SK-N-SH (cell line): ENCODE data around the gene MYO15A. TPM values are rescaled to one million over a fixed set of nuclear protein-coding genes. Genes with fewer than 3 reads are reported as not detected.
A peak's percentile ranks its signal among the peaks of the same experiment; 100 is the strongest.

ENCODE experiments used
- CTCF ChIA-PET: fragments of 300-600, 350-600 bp; formaldehyde crosslinking; extraction: SDS; loops from one replicate; lab custom pipeline; 2021; lab: Yijun Ruan, JAX
- POLR2A ChIA-PET: fragments of 350-600 bp; sonication (Branson Sonifier 250); formaldehyde crosslinking; extraction: SDS; loops from one replicate; lab custom pipeline; 2020; ENCODE audit warnings: antibody characterized with exemption, inconsistent platforms; lab: Yijun Ruan, JAX
- DNase-seq: peaks from one replicate; pipeline ENCODE4 v3.0.0; 2012
- H2AFZ ChIP-seq: fragments of 200-600 bp; sonication (generic); 2 replicates; pipeline ENCODE4 v1.8.1; 2016; ENCODE audit warnings: antibody characterized with exemption, mild to moderate bottlenecking, low read depth
- H3F3A ChIP-seq: fragments of 200-600 bp; sonication (generic); replicated peaks from 2 replicates; pipeline ENCODE3; 2016; ENCODE audit warnings: antibody characterized with exemption, mild to moderate bottlenecking; ENCODE audit not compliant: insufficient read depth
- H3K27ac ChIP-seq, 2 experiments: fragments of 200-500 bp in 1 of 2; fragments of 200-600 bp in 1 of 2; sonication (Bioruptor generic) in 1 of 2; sonication (generic), shearing (Covaris generic) in 1 of 2; 2 replicates each; pipeline versions ENCODE4 v1.5.1 to v1.6.1; 2014 to 2016; ENCODE audit warnings: low read depth in 2 of 2, inconsistent platforms in 1 of 2, low read length in 1 of 2, mild to moderate bottlenecking in 1 of 2, mixed read lengths in 1 of 2
- H3K27me3 ChIP-seq: fragments of 200-600 bp; sonication (generic), shearing (Covaris generic); 2 replicates; pipeline ENCODE4 v1.6.1; 2016; ENCODE audit warnings: mixed run types; ENCODE audit not compliant: insufficient read depth
- H3K36me3 ChIP-seq, 2 experiments: fragments of 200-500 bp in 1 of 2; fragments of 200-600 bp in 1 of 2; sonication (Bioruptor generic) in 1 of 2; sonication (generic) in 1 of 2; replicated peaks in 1 of 2; 2 replicates each; pipeline versions ENCODE3 to v1.5.1; 2014 to 2016; ENCODE audit warnings: low read length in 1 of 2, mild to moderate bottlenecking in 1 of 2; ENCODE audit not compliant: insufficient read depth in 2 of 2, control insufficient read depth in 1 of 2
- H3K4me1 ChIP-seq, 2 experiments: fragments of 200-500 bp in 1 of 2; fragments of 200-600 bp in 1 of 2; sonication (Bioruptor generic) in 1 of 2; sonication (generic), shearing (Covaris generic) in 1 of 2; 2 replicates each; pipeline versions ENCODE4 v1.5.1 to v1.6.1; 2014 to 2016; ENCODE audit warnings: low read depth in 1 of 2, low read length in 1 of 2, mixed run types in 1 of 2; ENCODE audit not compliant: insufficient read depth in 2 of 2, control insufficient read depth in 1 of 2
- H3K4me2 ChIP-seq: fragments of 200-600 bp; sonication (generic), shearing (Covaris generic); 2 replicates; pipeline ENCODE4 v1.6.1; 2017; ENCODE audit warnings: mixed run types
- H3K4me3 ChIP-seq, 2 experiments: fragments of 200-500 bp in 1 of 2; fragments of 200-600 bp in 1 of 2; sonication (Bioruptor generic) in 1 of 2; sonication (generic), shearing (Covaris generic) in 1 of 2; 2 replicates each; pipeline versions ENCODE4 v1.5.1 to v1.8.1; 2014 to 2016; ENCODE audit warnings: low read depth in 2 of 2, inconsistent platforms in 1 of 2, low read length in 1 of 2, mild to moderate bottlenecking in 1 of 2, mixed read lengths in 1 of 2, moderate library complexity in 1 of 2
- H3K79me2 ChIP-seq: fragments of 200-600 bp; sonication (generic); 2 replicates; pipeline ENCODE4 v1.8.1; 2017; ENCODE audit warnings: mild to moderate bottlenecking; ENCODE audit not compliant: insufficient read depth
- H3K9ac ChIP-seq: fragments of 200-600 bp; sonication (generic); 2 replicates; pipeline ENCODE4 v1.6.1; 2017; ENCODE audit warnings: mixed run types
- H3K9me2 ChIP-seq: fragments of 200-600 bp; sonication (generic); 2 replicates; pipeline ENCODE4 v1.6.1; 2017; ENCODE audit warnings: mixed run types
- H3K9me3 ChIP-seq: fragments of 200-600 bp; sonication (generic); 2 replicates; pipeline ENCODE4 v1.6.1; 2017; ENCODE audit warnings: mixed run types, mild to moderate bottlenecking, moderate library complexity
- H4K20me1 ChIP-seq: fragments of 200-600 bp; sonication (generic); 2 replicates; pipeline ENCODE4 v1.6.1; 2017; ENCODE audit warnings: mild to moderate bottlenecking, mixed run types; ENCODE audit not compliant: insufficient read depth
- EZH2phosphoT487 ChIP-seq: fragments of 200-600 bp; sonication (generic); IDR thresholded peaks from 2 replicates; pipeline ENCODE4 v1.6.1; 2017; ENCODE audit warnings: low read depth, mixed run types, mild to moderate bottlenecking, antibody characterized with exemption, moderate library complexity, borderline replicate concordance
- FOSL2 ChIP-seq: IDR thresholded peaks from 2 replicates; pipeline ENCODE4 v1.4.0; 2012; ENCODE audit warnings: low read depth, mild to moderate bottlenecking, moderate library complexity, borderline replicate concordance
- FOXM1 ChIP-seq: IDR thresholded peaks from 2 replicates; pipeline ENCODE4 v1.4.0; 2012; ENCODE audit warnings: low read depth, mild to moderate bottlenecking
- GABPA ChIP-seq: IDR thresholded peaks from 2 replicates; pipeline ENCODE4 v1.4.0; 2012; ENCODE audit warnings: low read depth, mild to moderate bottlenecking
- JUND ChIP-seq: IDR thresholded peaks from 2 replicates; pipeline ENCODE4 v1.4.0; 2012
- MAX ChIP-seq: IDR thresholded peaks from 2 replicates; pipeline ENCODE4 v1.4.0; 2012; ENCODE audit warnings: low read depth
- MEF2A ChIP-seq: IDR thresholded peaks from 2 replicates; pipeline ENCODE4 v1.4.0; 2012; ENCODE audit warnings: low read depth, borderline replicate concordance
- RCOR1 ChIP-seq: fragments of 150-350 bp; IDR thresholded peaks from 2 replicates; pipeline ENCODE4 v1.6.1; 2017; ENCODE audit warnings: antibody characterized with exemption, low read length
- SIN3A ChIP-seq: IDR thresholded peaks from 2 replicates; pipeline ENCODE4 v1.6.1; 2012; ENCODE audit warnings: low read depth, mild to moderate bottlenecking, low read length, moderate library complexity, borderline replicate concordance
- SMC3 ChIP-seq: IDR thresholded peaks from 2 replicates; pipeline ENCODE4 v1.6.1; 2012; ENCODE audit warnings: low read depth, low read length, improper control_type of control experiment
- TAF1 ChIP-seq: IDR thresholded peaks from 2 replicates; pipeline ENCODE4 v1.6.1; 2012; ENCODE audit warnings: low read depth, mild to moderate bottlenecking, low read length, moderate library complexity, borderline replicate concordance
- TEAD4 ChIP-seq: IDR thresholded peaks from 2 replicates; pipeline ENCODE4 v1.4.0; 2012; ENCODE audit warnings: mild to moderate bottlenecking, borderline replicate concordance; ENCODE audit not compliant: insufficient read depth
- YY1 ChIP-seq: IDR thresholded peaks from 2 replicates; pipeline ENCODE4 v1.4.0; 2012; ENCODE audit warnings: low read depth, mild to moderate bottlenecking
- WGBS: methylation state at CpG from one replicate; pipeline ENCODE4 v1.1.6; 2017; ENCODE audit warnings: low lambda C conversion rate; 5-methylcytosine and 5-hydroxymethylcytosine counted together
- polyA plus RNA-seq, 3 experiments: library from polyadenylated mRNA; depleted of rRNA; stranded (reverse); fragments of >200 nt; gene quantifications; 2 replicates each; pipeline ENCODE4 v1.2.3, GENCODE V29; 2012
- TF ChIP-seq, protein P1 (sequence below): fragments of 200-600 bp; sonication (generic); IDR thresholded peaks from 2 replicates; pipeline ENCODE4 v1.6.1; 2017; ENCODE audit warnings: antibody characterized with exemption, mild to moderate bottlenecking, moderate library complexity
- TF ChIP-seq, protein P2 (sequence below): fragments of 150-350 bp; IDR thresholded peaks from 2 replicates; pipeline ENCODE4 v1.6.1; 2017; ENCODE audit warnings: antibody characterized with exemption, low read length, low read depth, borderline replicate concordance

Gene MYO15A
- polyA plus RNA-seq, 1 of the 3 experiments (the other 2 are of a cell fraction), result 0.43 TPM

DNA sequence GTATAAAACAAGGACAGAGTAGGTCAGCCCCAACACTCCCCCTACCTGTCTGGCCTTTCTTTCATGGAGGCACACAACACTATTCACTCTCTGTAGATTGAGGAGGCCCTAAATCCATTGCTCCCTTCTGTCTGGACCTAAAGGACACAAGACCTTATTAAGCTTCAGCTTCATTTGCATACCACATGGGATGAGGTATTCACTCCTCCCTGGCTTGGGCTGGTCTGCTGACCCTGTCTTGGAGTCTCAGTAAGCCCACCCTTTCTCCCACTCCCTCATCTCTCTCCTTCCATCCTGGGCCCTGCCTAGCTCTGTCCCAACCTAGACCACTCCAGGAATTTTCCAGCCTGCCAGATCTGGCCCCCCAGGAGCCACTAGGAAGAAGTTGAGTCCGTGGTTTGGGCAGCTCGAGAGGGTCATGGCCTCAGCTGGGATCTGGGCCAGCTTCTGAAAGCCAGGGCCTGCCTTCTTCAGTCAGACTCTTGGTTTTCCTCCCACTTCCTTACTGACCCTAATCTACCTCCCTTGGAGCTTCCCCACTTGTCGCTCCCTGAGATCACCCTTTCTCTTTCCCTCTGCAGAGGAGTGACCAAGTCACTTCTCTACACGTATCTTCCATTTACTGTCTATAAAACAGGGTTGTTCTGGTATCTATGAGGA is 110.3 kb downstream of the MYO15A start (continued):
- no peak for TF ChIP-seq FOXM1

- no peak overlapping the region for H3K9ac ChIP-seq
- POLR2A ChIA-PET, result no interaction called here
- H3K27me3 ChIP-seq, result no peaks in the 10 kb centered on the region
- CTCF ChIA-PET, result interaction anchor here (0.5 to 3.3 kb wide), 4 partner anchors 7 to 1737 kb away, joined by 3 to 13 read pairs (median 4); no protein-coding TSS in a partner anchor
- no peak for DNase-seq
- no peak overlapping the region for H3K27ac ChIP-seq
- no peak overlapping the region for H3K4me2 ChIP-seq
- 100% methylated on average over 4 of the region's 4 CpGs for WGBS
- H4K20me1 ChIP-seq, result 0 out of 2 replicates have a peak, but pooled peaks cover 9% of the 10 kb centered on the region
- H3K4me3 ChIP-seq, result no peak overlapping the region
- H3F3A ChIP-seq, result peaks cover 3% of the 10 kb centered on the region
- H3K79me2 ChIP-seq, result peaks cover 32% of the 10 kb centered on the region
- peaks cover 12 to 18% of the 10 kb centered on the region in 2 experiments; a peak in 3 of 4 replicates for H3K4me1 ChIP-seq
- H3K36me3 ChIP-seq, result no peaks in the 10 kb centered on the region
- H3K9me2 ChIP-seq, result no peaks in the 10 kb centered on the region
- H3K9me3 ChIP-seq, result no peaks in the 10 kb centered on the region
- H2AFZ ChIP-seq, result 0 out of 2 replicates have a peak overlapping the region, but pooled peaks have one; percentile 37
- TF ChIP-seq MAX, result no peak
- no peak for TF ChIP-seq RCOR1
- TF ChIP-seq YY1, result no peak
- no peak for TF ChIP-seq JUND
- TF ChIP-seq MEF2A, result no peak
- no peak for TF ChIP-seq EZH2phosphoT487
- TF ChIP-seq TAF1, result no peak
- TF ChIP-seq GABPA, result no peak
- TF ChIP-seq TEAD4, result no peak
- no peak for TF ChIP-seq FOSL2
- no peak for TF ChIP-seq FOXM1
- TF ChIP-seq SMC3, result no peak
- no peak for TF ChIP-seq SIN3A
- TF ChIP-seq, protein P1, sequence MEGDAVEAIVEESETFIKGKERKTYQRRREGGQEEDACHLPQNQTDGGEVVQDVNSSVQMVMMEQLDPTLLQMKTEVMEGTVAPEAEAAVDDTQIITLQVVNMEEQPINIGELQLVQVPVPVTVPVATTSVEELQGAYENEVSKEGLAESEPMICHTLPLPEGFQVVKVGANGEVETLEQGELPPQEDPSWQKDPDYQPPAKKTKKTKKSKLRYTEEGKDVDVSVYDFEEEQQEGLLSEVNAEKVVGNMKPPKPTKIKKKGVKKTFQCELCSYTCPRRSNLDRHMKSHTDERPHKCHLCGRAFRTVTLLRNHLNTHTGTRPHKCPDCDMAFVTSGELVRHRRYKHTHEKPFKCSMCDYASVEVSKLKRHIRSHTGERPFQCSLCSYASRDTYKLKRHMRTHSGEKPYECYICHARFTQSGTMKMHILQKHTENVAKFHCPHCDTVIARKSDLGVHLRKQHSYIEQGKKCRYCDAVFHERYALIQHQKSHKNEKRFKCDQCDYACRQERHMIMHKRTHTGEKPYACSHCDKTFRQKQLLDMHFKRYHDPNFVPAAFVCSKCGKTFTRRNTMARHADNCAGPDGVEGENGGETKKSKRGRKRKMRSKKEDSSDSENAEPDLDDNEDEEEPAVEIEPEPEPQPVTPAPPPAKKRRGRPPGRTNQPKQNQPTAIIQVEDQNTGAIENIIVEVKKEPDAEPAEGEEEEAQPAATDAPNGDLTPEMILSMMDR, result no peak
- TF ChIP-seq, protein P2, sequence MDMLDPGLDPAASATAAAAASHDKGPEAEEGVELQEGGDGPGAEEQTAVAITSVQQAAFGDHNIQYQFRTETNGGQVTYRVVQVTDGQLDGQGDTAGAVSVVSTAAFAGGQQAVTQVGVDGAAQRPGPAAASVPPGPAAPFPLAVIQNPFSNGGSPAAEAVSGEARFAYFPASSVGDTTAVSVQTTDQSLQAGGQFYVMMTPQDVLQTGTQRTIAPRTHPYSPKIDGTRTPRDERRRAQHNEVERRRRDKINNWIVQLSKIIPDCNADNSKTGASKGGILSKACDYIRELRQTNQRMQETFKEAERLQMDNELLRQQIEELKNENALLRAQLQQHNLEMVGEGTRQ, result no peak
These were observed 115.5 kb downstream of the MYO15A start for GRCh38 chr17:18224053-18224386.
